GM12878 (cell line): Measurements from ENCODE around the gene NUP85. TPM values are rescaled to one million over a fixed set of nuclear protein-coding genes. Genes with fewer than 3 reads are reported as not detected.

Experiments
- ATAC-seq: fragments of 200-7000 bp; cut with Tn5 transposase; 3 replicates; pipeline ENCODE4 v1.9.1; 2020; ENCODE audit warnings: mild to moderate bottlenecking, moderate library complexity
- BruUV-seq: library from RNA; stranded (reverse); fragments of 400-500 nt; replicated peaks from 2 replicates; lab custom pipeline; 2021; lab: Mats Ljungman, UMichigan
- CTCF ChIA-PET: fragments of 300-600 bp; sonication (Branson Sonifier 250); formaldehyde crosslinking; extraction: SDS; loops from one replicate; lab custom pipeline; 2021; ENCODE audit warnings: inconsistent platforms; lab: Yijun Ruan, JAX
- POLR2A ChIA-PET: fragments of 350-600 bp; formaldehyde crosslinking; extraction: SDS; loops from one replicate; lab custom pipeline; 2021; ENCODE audit warnings: inconsistent platforms; lab: Charles Lee
- RAD21 ChIA-PET: fragments of 300-600 bp; sonication (Branson Sonifier 250); formaldehyde crosslinking; loops from one replicate; lab custom pipeline; 2023; ENCODE audit warnings: antibody characterized with exemption; ENCODE audit not compliant: unreplicated experiment; lab: Charles Lee
- SMC1A ChIA-PET: fragments of 300-600 bp; sonication (Branson Sonifier 250); formaldehyde crosslinking; loops from one replicate; lab custom pipeline; 2023; ENCODE audit not compliant: unreplicated experiment, uncharacterized antibody; lab: Charles Lee
- DNase-seq: peaks from one replicate; pipeline ENCODE4 v3.0.0-alpha.2; 2011; ENCODE audit warnings: low read depth, low spot score
- FAIRE-seq: peaks from 3 replicates; lab custom pipeline; 2011; peaks lifted over from hg19 to GRCh38; lab: Jason Lieb, UNC
- H2AFZ ChIP-seq: 2 replicates; pipeline ENCODE4 v1.6.0; 2011; ENCODE audit warnings: low read depth, low read length, control low read depth; ENCODE audit not compliant: control insufficient read depth
- H3K27ac ChIP-seq: 2 replicates; pipeline ENCODE4 v1.5.1; 2011; ENCODE audit warnings: control low read depth; ENCODE audit not compliant: control insufficient read depth, insufficient read depth
- H3K27me3 ChIP-seq, 2 experiments: replicated peaks in 1 of 2; 2 replicates each; pipeline versions ENCODE4 v1.6.0 to v1.6.1; 2011; ENCODE audit warnings: low read length in 1 of 2; ENCODE audit not compliant: control insufficient read depth in 2 of 2, insufficient read depth in 2 of 2
- H3K36me3 ChIP-seq, 2 experiments: 2 replicates each; pipeline ENCODE4 v1.5.1; 2011; ENCODE audit warnings: low read length in 1 of 2; ENCODE audit not compliant: control insufficient read depth in 2 of 2, insufficient read depth in 2 of 2
- H3K4me1 ChIP-seq: 2 replicates; pipeline ENCODE4 v1.6.1; 2011; ENCODE audit warnings: mild to moderate bottlenecking, low read length, moderate library complexity, mixed read lengths; ENCODE audit not compliant: control insufficient read depth, insufficient read depth
- H3K4me2 ChIP-seq: 2 replicates; pipeline ENCODE4 v1.6.0; 2011; ENCODE audit warnings: control low read depth; ENCODE audit not compliant: control insufficient read depth, insufficient read depth
- H3K4me3 ChIP-seq: fragments of 200-600 bp; sonication (generic); 2 replicates; pipeline ENCODE4 v1.5.1; 2016
- H3K79me2 ChIP-seq: 2 replicates; pipeline ENCODE4 v1.6.0; 2011; ENCODE audit warnings: low read length; ENCODE audit not compliant: control insufficient read depth, insufficient read depth
- H3K9ac ChIP-seq: 2 replicates; pipeline ENCODE4 v1.8.0; 2011; ENCODE audit warnings: low read length, control low read depth, mixed read lengths; ENCODE audit not compliant: control insufficient read depth, insufficient read depth
- H3K9me3 ChIP-seq: replicated peaks from 3 replicates; pipeline ENCODE4 v1.5.1; 2011; ENCODE audit warnings: mild to moderate bottlenecking, low read length; ENCODE audit not compliant: control insufficient read depth, insufficient read depth
- H4K20me1 ChIP-seq: 2 replicates; pipeline ENCODE4 v1.6.0; 2011; ENCODE audit not compliant: control insufficient read depth, insufficient read depth
- DPF2 ChIP-seq: fragments of 450-650 bp; IDR thresholded peaks from 2 replicates; pipeline ENCODE4 v1.6.1; 2017; ENCODE audit warnings: mild to moderate bottlenecking
- EGR1 ChIP-seq, 2 experiments: IDR thresholded peaks; 1 replicate in 1 of 2; 2 replicates in 1 of 2; pipeline ENCODE4 v1.6.1; 2011 to 2012; ENCODE audit warnings: low read depth in 2 of 2, low read length in 2 of 2, borderline replicate concordance in 1 of 2, mild to moderate bottlenecking in 1 of 2, moderate library complexity in 1 of 2
- KDM1A ChIP-seq: fragments of 200-600 bp; sonication (generic); IDR thresholded peaks from 2 replicates; pipeline ENCODE4 v1.6.1; 2016; ENCODE audit warnings: borderline replicate concordance
- KLF5 ChIP-seq: fragments of 450-650 bp; IDR thresholded peaks from 2 replicates; pipeline ENCODE4 v1.6.1; 2014; ENCODE audit warnings: mild to moderate bottlenecking; ENCODE audit not compliant: partially characterized antibody
- MTA2 ChIP-seq: fragments of 450-650 bp; IDR thresholded peaks from 2 replicates; pipeline ENCODE4 v1.6.1; 2016; ENCODE audit warnings: low read depth, mild to moderate bottlenecking, moderate library complexity
- NKRF ChIP-seq: fragments of 450-650 bp; conservative IDR thresholded peaks from 2 replicates; pipeline ENCODE4 v1.6.1; 2017; ENCODE audit warnings: mild to moderate bottlenecking, moderate library complexity
- PAX8 ChIP-seq: fragments of 450-650 bp; IDR thresholded peaks from 2 replicates; pipeline ENCODE4 v1.6.1; 2017; ENCODE audit warnings: mild to moderate bottlenecking, moderate library complexity
- POLR2A ChIP-seq: IDR thresholded peaks from 2 replicates; pipeline ENCODE4 v1.6.1; 2011; ENCODE audit warnings: low read depth, mild to moderate bottlenecking, low read length
- POLR2AphosphoS5 ChIP-seq: IDR thresholded peaks from 2 replicates; pipeline ENCODE4 v1.6.1; 2011; ENCODE audit warnings: mild to moderate bottlenecking, low read length, inconsistent platforms
- POU2F2 ChIP-seq: IDR thresholded peaks from 3 replicates; pipeline ENCODE4 v1.6.1; 2011; ENCODE audit warnings: low read depth, mild to moderate bottlenecking, low read length, borderline replicate concordance
- RBBP5 ChIP-seq: fragments of 200-600 bp; sonication (generic); conservative IDR thresholded peaks from 2 replicates; pipeline ENCODE4 v1.6.1; 2016
- SIN3A ChIP-seq: IDR thresholded peaks from 2 replicates; pipeline ENCODE4 v1.6.1; 2012; ENCODE audit warnings: low read depth, low read length, improper control_type of control experiment
- SREBF2 ChIP-seq: IDR thresholded peaks from 2 replicates; pipeline ENCODE4 v1.6.1; 2012; ENCODE audit warnings: mild to moderate bottlenecking, low read length
- TCF3 ChIP-seq: IDR thresholded peaks from 2 replicates; pipeline ENCODE4 v1.6.1; 2012; ENCODE audit warnings: low read depth, mild to moderate bottlenecking, low read length, borderline replicate concordance; ENCODE audit not compliant: insufficient read depth
- TCF7 ChIP-seq: IDR thresholded peaks from 2 replicates; pipeline ENCODE4 v1.6.1; 2014; ENCODE audit warnings: antibody characterized with exemption, borderline replicate concordance
- ZBED1 ChIP-seq: IDR thresholded peaks from 2 replicates; pipeline ENCODE4 v1.6.1; 2016; ENCODE audit warnings: borderline replicate concordance
- WGBS: methylation state at CpG from one replicate; pipeline ENCODE4 v1.1.6; 2016; ENCODE audit warnings: low lambda C conversion rate; ENCODE audit not compliant: insufficient replicate concordance, insufficient coverage; ENCODE audit errors: missing lambda C conversion rate; 5-methylcytosine and 5-hydroxymethylcytosine counted together
- in situ Hi-C: fragments of 300-500 bp; cut with MboI; formaldehyde crosslinking; loops from 9 replicates; pipeline ENCODE4 v1.14.3; 2018; ENCODE audit warnings: mixed read lengths
- intact Hi-C: fragments of 100-400 bp; cut with micrococcal nuclease; formaldehyde crosslinking; loops from one replicate; pipeline ENCODE4 v1.14.2; 2022; ENCODE audit not compliant: unreplicated experiment
- polyA plus RNA-seq, 11 experiments: library from polyadenylated mRNA; depleted of rRNA in 4 of 11; unstranded in 6 of 11; stranded (reverse) in 5 of 11; fragments of >200 nt; fragmentation: Nextera tagmentation in 4 of 11; fragmentation: Illumina TruSeq in 1 of 11; extraction: Ambion mirVana in 4 of 11; extraction: Trizol in 1 of 11; gene quantifications; 1 replicate in 1 of 11; 2 replicates in 10 of 11; pipeline versions ENCODE4 v1.2.1 to v1.2.3, GENCODE V29; 2011 to 2016; ENCODE audit warnings: inconsistent platforms in 2 of 11, missing spikeins in 2 of 11, low read depth in 1 of 11
- total RNA-seq, 4 experiments: library from RNA; depleted of rRNA in 3 of 4; stranded (reverse); fragments of >200 nt in 3 of 4; fragmentation: Illumina TruSeq in 1 of 4; extraction: Trizol in 1 of 4; gene quantifications; 2 replicates each; pipeline versions ENCODE4 v1.2.1 to v1.2.3, GENCODE V29; 2013 to 2021
- TF ChIP-seq, protein P1 (sequence below): IDR thresholded peaks from 2 replicates; pipeline ENCODE4 v1.6.1; 2012; ENCODE audit warnings: mild to moderate bottlenecking, low read depth, low read length

Gene NUP85
- total and polyA plus RNA-seq, 10 of the 15 experiments (the other 5 are each of a cell fraction or from before 2014, with no cell fraction given): 54.0 to 135 (median 95.4) TPM

GRCh38 chr17:75266316-75267152 lies 61.1 kb downstream of the NUP85 start:
- Histone ChIP-seq H3K4me1 (peaks cover 10% of the 10 kb centered on the region), H3K9ac (no peak overlapping the region), H3K4me3 (no peak overlapping the region), H3K9me3 (no peaks in the 10 kb centered on the region), H3K27ac (no peak overlapping the region), H3K79me2 (peaks cover 39% of the 10 kb centered on the region), H3K36me3 (peaks cover 12 to 14% of the 10 kb centered on the region in 2 experiments), H4K20me1 (no peaks in the 10 kb centered on the region), H2AFZ (no peak overlapping the region), H3K27me3 (no peaks in the 10 kb centered on the region), H3K4me2 (no peak overlapping the region)
- TF ChIP-seq POLR2A: peak; percentile 10; the same call in 1 of the 2 replicates
- TF ChIP-seq TCF3: no peak
- TF ChIP-seq POLR2AphosphoS5: peak; percentile 25; the same call in 1 of the 2 replicates
- TF ChIP-seq KLF5: no peak
- no peak for TF ChIP-seq POU2F2
- TF ChIP-seq, protein P1, sequence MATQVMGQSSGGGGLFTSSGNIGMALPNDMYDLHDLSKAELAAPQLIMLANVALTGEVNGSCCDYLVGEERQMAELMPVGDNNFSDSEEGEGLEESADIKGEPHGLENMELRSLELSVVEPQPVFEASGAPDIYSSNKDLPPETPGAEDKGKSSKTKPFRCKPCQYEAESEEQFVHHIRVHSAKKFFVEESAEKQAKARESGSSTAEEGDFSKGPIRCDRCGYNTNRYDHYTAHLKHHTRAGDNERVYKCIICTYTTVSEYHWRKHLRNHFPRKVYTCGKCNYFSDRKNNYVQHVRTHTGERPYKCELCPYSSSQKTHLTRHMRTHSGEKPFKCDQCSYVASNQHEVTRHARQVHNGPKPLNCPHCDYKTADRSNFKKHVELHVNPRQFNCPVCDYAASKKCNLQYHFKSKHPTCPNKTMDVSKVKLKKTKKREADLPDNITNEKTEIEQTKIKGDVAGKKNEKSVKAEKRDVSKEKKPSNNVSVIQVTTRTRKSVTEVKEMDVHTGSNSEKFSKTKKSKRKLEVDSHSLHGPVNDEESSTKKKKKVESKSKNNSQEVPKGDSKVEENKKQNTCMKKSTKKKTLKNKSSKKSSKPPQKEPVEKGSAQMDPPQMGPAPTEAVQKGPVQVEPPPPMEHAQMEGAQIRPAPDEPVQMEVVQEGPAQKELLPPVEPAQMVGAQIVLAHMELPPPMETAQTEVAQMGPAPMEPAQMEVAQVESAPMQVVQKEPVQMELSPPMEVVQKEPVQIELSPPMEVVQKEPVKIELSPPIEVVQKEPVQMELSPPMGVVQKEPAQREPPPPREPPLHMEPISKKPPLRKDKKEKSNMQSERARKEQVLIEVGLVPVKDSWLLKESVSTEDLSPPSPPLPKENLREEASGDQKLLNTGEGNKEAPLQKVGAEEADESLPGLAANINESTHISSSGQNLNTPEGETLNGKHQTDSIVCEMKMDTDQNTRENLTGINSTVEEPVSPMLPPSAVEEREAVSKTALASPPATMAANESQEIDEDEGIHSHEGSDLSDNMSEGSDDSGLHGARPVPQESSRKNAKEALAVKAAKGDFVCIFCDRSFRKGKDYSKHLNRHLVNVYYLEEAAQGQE: no peak
- TF ChIP-seq PAX8: no peak
- no peak for TF ChIP-seq SIN3A
- no peak for TF ChIP-seq SREBF2
- TF ChIP-seq NKRF: no peak
- TF ChIP-seq EGR1 (IDR thresholded peaks at IDR 0.05; ENCODE audit: borderline replicate concordance in 1 of 2, low read depth in 2 of 2, low read length in 2 of 2): no peak
- TF ChIP-seq MTA2: no peak
- TF ChIP-seq ZBED1: no peak
- no peak for TF ChIP-seq RBBP5
- TF ChIP-seq TCF7: no peak
- no peak for TF ChIP-seq KDM1A
- TF ChIP-seq DPF2: no peak
- SMC1A ChIA-PET: no interaction called here
- DNase-seq: no peak
- WGBS: 84% methylated on average over 13 of the region's 13 CpGs
- in situ Hi-C loops: no loop called here
- CTCF ChIA-PET: interaction anchor here (2.4 kb wide), 1 partner anchor 305 kb away, joined by 7 read pairs; no protein-coding TSS in a partner anchor
- POLR2A ChIA-PET: no interaction called here
- intact Hi-C loops: loop anchor here (10.0 kb wide), 1 partner anchor 248 kb away; the partner anchor contains the start of genes CASKIN2 and TSEN54
- RAD21 ChIA-PET: no interaction called here
- BruUV-seq: no TSS peak
- ATAC-seq: no peak
- no peak for FAIRE-seq
